AG10803 (cell line): ENCODE measurements around the gene NIPA2.

Experiments
- DNase-seq: peaks from one replicate; pipeline ENCODE4 v3.0.0; 2010; ENCODE audit warnings: low read depth
- H3K4me3 ChIP-seq: 2 replicates; pipeline ENCODE4 v1.5.1; 2011; ENCODE audit warnings: mild to moderate bottlenecking, low read length, control low read depth
- CTCF ChIP-seq: conservative IDR thresholded peaks from 2 replicates; pipeline ENCODE4 v1.5.1; 2011; ENCODE audit warnings: mild to moderate bottlenecking, low read length, control low read depth, inconsistent platforms

Gene NIPA2

GRCh38 chr15:22874966-22875365 lies 36.5 kb downstream of the NIPA2 start:
- TF ChIP-seq CTCF = no peak

GRCh38 chr15:22877117-22877516 lies 38.7 kb downstream of the NIPA2 start:
- no peak for TF ChIP-seq CTCF
- H3K4me3 ChIP-seq = no peak overlapping the region
- no peak for DNase-seq

More at GRCh38 chr15:22874966-22875365, 36.5 kb downstream of the NIPA2 start:
- no peak overlapping the region for H3K4me3 ChIP-seq
- DNase-seq = no peak

GRCh38 chr15:22877607-22878006 lies 39.1 kb downstream of the NIPA2 start:
- H3K4me3 ChIP-seq = no peak overlapping the region
- no peak for DNase-seq
- TF ChIP-seq CTCF = no peak

- TF ChIP-seq CTCF = no peak
- no peak overlapping the region for H3K4me3 ChIP-seq
- DNase-seq = no peak
Observed at GRCh38 chr15:22878103-22878502, 39.6 kb downstream of the NIPA2 start.

- no peak overlapping the region for H3K4me3 ChIP-seq
- no peak for TF ChIP-seq CTCF
- no peak for DNase-seq
Observed at GRCh38 chr15:22880068-22880980, 41.9 kb downstream of the NIPA2 start.

- DNase-seq = no peak
- no peak for TF ChIP-seq CTCF
Observed at GRCh38 chr15:22880981-22881738, 42.7 kb downstream of the NIPA2 start.

More at GRCh38 chr15:22880981-22881738, 42.7 kb downstream of the NIPA2 start:
- no peak overlapping the region for H3K4me3 ChIP-seq
